ENCODE measurements around the gene TANGO2. TPM values are rescaled to one million over a fixed set of nuclear protein-coding genes. Genes with fewer than 3 reads are reported as not detected.
A peak's percentile ranks its signal among the peaks of the same experiment; 100 is the strongest.

The TANGO2 gene
- total and polyA plus RNA-seq, 9 of the 15 experiments (the other 6 are each of a cell fraction or from before 2014, with no cell fraction given), result 15.5 to 94.9 (median 70.1) TPM

DNA sequence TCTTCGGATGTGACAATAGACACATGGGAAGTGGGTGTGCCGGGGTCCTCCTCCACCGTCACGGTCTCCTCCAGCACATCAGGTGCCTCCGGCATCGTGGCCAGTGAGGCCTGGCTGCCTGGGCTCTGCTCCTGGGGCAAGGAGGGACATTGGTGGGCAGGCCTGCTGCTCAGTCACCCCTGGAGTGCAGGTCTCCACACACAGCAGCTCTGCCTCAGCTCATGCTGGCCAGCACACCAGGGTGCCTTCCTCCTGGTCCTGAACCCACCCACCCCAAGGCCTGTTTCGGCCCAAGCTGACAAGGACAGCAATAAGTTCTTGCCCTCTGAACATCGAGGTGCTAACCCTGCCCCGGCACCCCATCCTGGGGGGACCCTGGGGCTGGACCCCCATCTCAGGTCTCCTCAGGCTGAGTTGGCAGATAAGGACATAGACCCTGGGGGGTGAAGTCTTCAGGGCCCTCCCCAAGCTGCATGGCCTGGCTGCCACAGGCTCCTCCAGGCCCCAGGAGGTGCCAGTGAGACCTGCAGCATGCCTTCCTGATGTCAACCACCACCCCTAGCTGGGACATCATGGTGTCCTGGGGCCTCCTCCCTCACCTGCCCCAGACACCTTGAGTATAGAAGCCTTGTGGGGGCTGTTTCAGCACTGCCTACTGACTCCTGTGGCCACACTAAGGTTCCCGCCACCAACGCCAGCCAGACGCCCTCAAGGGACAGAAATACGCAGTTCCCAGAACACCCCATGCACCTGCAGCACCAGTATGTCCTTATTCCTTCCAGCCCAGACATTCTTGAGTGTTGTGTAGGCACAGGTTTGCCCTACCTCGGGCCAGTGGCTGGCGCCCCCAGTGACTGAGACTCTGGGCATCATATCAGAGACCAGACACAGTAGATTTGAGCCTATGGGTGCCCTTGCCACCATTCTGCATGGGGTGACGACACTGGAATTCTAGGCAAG, 38.7 kb upstream of the TANGO2 start:
- WGBS (ENCODE audit: insufficient coverage, low coverage, missing lambda C conversion rate), result 82% methylated on average over 16 of the region's 16 CpGs
- no peak overlapping the region for H2AFZ ChIP-seq (ENCODE audit: low read depth, low read length)
- peaks cover 18% of the 10 kb centered on the region for H3K9me1 ChIP-seq (ENCODE audit: control insufficient read depth, insufficient read depth, low read length)
- H3K4me1 ChIP-seq (replicated peaks in 1 of 2; ENCODE audit: control insufficient read depth in 2 of 2, insufficient read depth in 2 of 2, low read length in 2 of 2), result peaks cover 11 to 80% of the 10 kb centered on the region in 2 experiments
- H3K4me3 ChIP-seq, result no peak overlapping the region
- H3K36me3 ChIP-seq (ENCODE audit: control insufficient read depth, insufficient read depth, low read length), result peaks cover 30% of the 10 kb centered on the region; the same call in 2 of the 3 replicates
- DNase-seq (ENCODE audit: extremely low read depth in 1 of 4, low spot score in 3 of 4) (no peak), ATAC-seq (no peak), FAIRE-seq (no peak)
- peaks cover 54% of the 10 kb centered on the region for H4K20me1 ChIP-seq (replicated peaks; ENCODE audit: control insufficient read depth, insufficient read depth, low read length)
- H3K9ac ChIP-seq (ENCODE audit: insufficient read depth in 1 of 2, low read depth in 2 of 2, low read length in 2 of 2), result peak overlapping the region in 1 of 2 experiments; percentile 39; a peak in 2 of 4 replicates
- POLR2A ChIA-PET, result interaction anchor here (0.6 to 5.7 kb wide), 11 partner anchors 9 to 271 kb away, joined by 3 to 56 read pairs (median 3); no protein-coding TSS in a partner anchor
- no peaks in the 10 kb centered on the region for H3K9me3 ChIP-seq (replicated peaks; ENCODE audit: control insufficient read depth, insufficient read depth, low read depth, low read length)
- intact Hi-C loops (cut with micrococcal nuclease), result no loop called here
- H3K79me2 ChIP-seq (ENCODE audit: control insufficient read depth, insufficient read depth, low read length), result no peaks in the 10 kb centered on the region
- H3K27ac ChIP-seq (ENCODE audit: extremely low read depth, low read depth, low read length), result no peak overlapping the region
- CTCF ChIA-PET (ENCODE audit: low intra/inter-chr PET ratio), result no interaction called here
- no peaks in the 10 kb centered on the region for H3K27me3 ChIP-seq (ENCODE audit: control insufficient read depth in 2 of 2, insufficient read depth in 2 of 2, low read length in 2 of 2)
- no peak overlapping the region for H3K4me2 ChIP-seq (ENCODE audit: insufficient read depth, low read length)
- no TSS peak for BruUV-seq (replicated peaks)
- in situ Hi-C loops (cut with MboI), result no loop called here
- TF ChIP-seq TSC22D4 (tag; IDR thresholded peaks at IDR 0.05) (0 out of 2 replicates have a peak, but pooled peaks have one; percentile 6), RUNX1 (IDR thresholded peaks at IDR 0.05; ENCODE audit: low read depth) (0 out of 2 replicates have a peak, but pooled peaks have one; percentile 86), HDGF (IDR thresholded peaks at IDR 0.05) (peak; percentile 22; the same call in 1 of the 2 replicates), CREB5 (CRISPR knock-in tag; IDR thresholded peaks at IDR 0.05) (no peak), ZNF165 (CRISPR knock-in tag; IDR thresholded peaks at IDR 0.05; ENCODE audit: borderline replicate concordance) (no peak), KDM5B (IDR thresholded peaks at IDR 0.05; ENCODE audit: insufficient replicate concordance, low read depth, low read length) (peak; percentile 10), NBN (IDR thresholded peaks at IDR 0.05; ENCODE audit: low read depth) (no peak), ZNF12 (CRISPR knock-in tag; IDR thresholded peaks at IDR 0.05) (no peak), YY1 (IDR thresholded peaks at IDR 0.05; ENCODE audit: borderline replicate concordance in 1 of 3, control insufficient read depth in 1 of 3, extremely low read depth in 1 of 3, insufficient read depth in 3 of 3, insufficient read length in 1 of 3, insufficient replicate concordance in 2 of 3, low read depth in 1 of 3, low read length in 2 of 3) (peak in 1 of 3 experiments; percentile 8), ATF1 (CRISPR knock-in tag; IDR thresholded peaks at IDR 0.05) (peak; percentile 6; the same call in 1 of the 2 replicates), ATF1 (tag; IDR thresholded peaks at IDR 0.05) (no peak), ILF3 (IDR thresholded peaks at IDR 0.05; ENCODE audit: borderline replicate concordance) (no peak), PHF8 (IDR thresholded peaks at IDR 0.05; ENCODE audit: borderline replicate concordance, low read length) (peak; percentile 8; the same call in 1 of the 2 replicates), POLR2G (IDR thresholded peaks at IDR 0.05; ENCODE audit: low read depth, low read length) (peak; percentile 48; the same call in 1 of the 2 replicates), HMGN3 (IDR thresholded peaks at IDR 0.05; ENCODE audit: borderline replicate concordance, extremely low read depth, insufficient read length, low read depth, low read length) (peak; percentile 25), STAT5B (CRISPR knock-in tag; IDR thresholded peaks at IDR 0.05) (no peak), RBBP5 (IDR thresholded peaks at IDR 0.05; ENCODE audit: borderline replicate concordance, insufficient read depth, low read length, poor library complexity, severe bottlenecking) (peak; percentile 25), CBX3 (IDR thresholded peaks at IDR 0.05; ENCODE audit: borderline replicate concordance in 1 of 2, low read length in 2 of 2) (peak in 1 of 2 experiments; percentile 64; a peak in 1 of 3 replicates), FOXP1 (CRISPR knock-in tag; IDR thresholded peaks at IDR 0.05) (no peak)

Measured in K562 (cell line).